GM10248 (cell line): Measurements from ENCODE around the gene LNPEP.

Source experiments
- CTCF ChIA-PET: fragments of 300-600 bp; sonication (Branson Sonifier 250); formaldehyde crosslinking; extraction: SDS; loops from one replicate; lab custom pipeline; 2021; ENCODE audit warnings: antibody characterized with exemption; lab: Yijun Ruan, JAX
- POLR2A ChIA-PET: fragments of 350-650 bp; sonication (Branson Sonifier 250); formaldehyde crosslinking; extraction: SDS; loops from one replicate; lab custom pipeline; 2020; ENCODE audit warnings: antibody characterized with exemption; lab: Yijun Ruan, JAX
- DNase-seq: peaks from one replicate; pipeline ENCODE4 v3.0.0; 2012; ENCODE audit errors: extremely low spot score
- CTCF ChIP-seq: IDR thresholded peaks from 2 replicates; pipeline ENCODE4 v1.5.1; 2012; ENCODE audit warnings: mild to moderate bottlenecking, low read depth; ENCODE audit errors: extremely low read depth, missing control alignments, control extremely low read depth

The LNPEP gene

GRCh38 chr5:96940586-96940985 lies 4.7 kb downstream of the LNPEP start:
- TF ChIP-seq CTCF, result no peak
- DNase-seq, result no peak
- ChIA-PET CTCF (interaction anchor here (1.0 to 1.4 kb wide), 3 partner anchors 12 to 72 kb away, joined by 3 to 5 read pairs (median 4); no protein-coding TSS in a partner anchor), POLR2A (interaction anchor here (0.5 kb wide), 1 partner anchor 47 kb away, joined by 4 read pairs; no protein-coding TSS in a partner anchor)

GRCh38 chr5:96941140-96941539 lies 5.3 kb downstream of the LNPEP start:
- no peak for DNase-seq
- TF ChIP-seq CTCF, result no peak
- CTCF ChIA-PET, result interaction anchor here (1.0 to 1.6 kb wide), 5 partner anchors 12 to 72 kb away, joined by 3 to 5 read pairs (median 3); partner anchors contain the start of gene ERAP2
- POLR2A ChIA-PET, result interaction anchor here (0.5 kb wide), 1 partner anchor 48 kb away, joined by 4 read pairs; no protein-coding TSS in a partner anchor

- ChIA-PET POLR2A (no interaction called here), CTCF (interaction anchor here (1.3 to 3.3 kb wide), 4 partner anchors 16 to 73 kb away, joined by 3 to 9 read pairs (median 3); partner anchors contain the start of gene ERAP2)
- no peak for DNase-seq
- no peak for TF ChIP-seq CTCF
These were observed 6.2 kb downstream of the LNPEP start for GRCh38 chr5:96942078-96942477.

GRCh38 chr5:96942911-96943310 lies 7.0 kb downstream of the LNPEP start:
- DNase-seq, result no peak
- CTCF ChIA-PET, result interaction anchor here (1.3 to 3.3 kb wide), 3 partner anchors 36 to 74 kb away, joined by 3 to 9 read pairs (median 3); partner anchors contain the start of gene ERAP2

GRCh38 chr5:96943799-96944198 lies 7.9 kb downstream of the LNPEP start:
- POLR2A ChIA-PET, result interaction anchor here (0.7 kb wide), 1 partner anchor 62 kb away, joined by 6 read pairs; no protein-coding TSS in a partner anchor
- CTCF ChIA-PET, result interaction anchor here (1.0 to 3.3 kb wide), 2 partner anchors 14 to 75 kb away, joined by 4 to 9 read pairs; no protein-coding TSS in a partner anchor
- no peak for TF ChIP-seq CTCF
- DNase-seq, result no peak

More at GRCh38 chr5:96942911-96943310, 7.0 kb downstream of the LNPEP start:
- no peak for TF ChIP-seq CTCF
- POLR2A ChIA-PET, result no interaction called here

- no peak for TF ChIP-seq CTCF
- no peak for DNase-seq
- ChIA-PET CTCF (interaction anchor here (1.9 to 3.3 kb wide), 2 partner anchors 17 to 77 kb away, joined by 4 to 9 read pairs; no protein-coding TSS in a partner anchor), POLR2A (interaction anchor here (0.7 kb wide), 1 partner anchor 561 kb away, joined by 5 read pairs; no protein-coding TSS in a partner anchor)
These were observed 9.4 kb downstream of the LNPEP start for GRCh38 chr5:96945144-96945897.
